HL-60 (cell line): ENCODE data around the gene ERCC6L2.

Experiments used
- DNase-seq, 2 experiments: peaks; one replicate each; pipeline ENCODE4 v3.0.0-alpha.2; 2010 to 2020; ENCODE audit warnings: low read depth in 1 of 2, low spot score in 1 of 2
- H3K27ac ChIP-seq: fragments of 250-450 bp; sonication (Bioruptor Pico); replicated peaks from 2 replicates; pipeline ENCODE4 v1.5.1; 2020; ENCODE audit warnings: mild to moderate bottlenecking, moderate library complexity
- H3K27me3 ChIP-seq: fragments of 250-450 bp; sonication (Bioruptor Pico); 2 replicates; pipeline ENCODE4 v1.5.1; 2021; ENCODE audit warnings: mild to moderate bottlenecking, moderate library complexity; ENCODE audit not compliant: insufficient read depth, poor library complexity, severe bottlenecking
- H3K4me3 ChIP-seq: replicated peaks from 2 replicates; pipeline ENCODE4 v1.5.1; 2011; ENCODE audit warnings: mild to moderate bottlenecking, control low read depth, low read length; ENCODE audit not compliant: insufficient read depth
- GABPA ChIP-seq: IDR thresholded peaks from 2 replicates; pipeline ENCODE4 v1.6.1; 2012; ENCODE audit warnings: low read depth
- POLR2AphosphoS5 ChIP-seq: IDR thresholded peaks from 2 replicates; pipeline ENCODE4 v1.6.1; 2012; ENCODE audit warnings: low read depth
- SPI1 ChIP-seq: IDR thresholded peaks from 2 replicates; pipeline ENCODE4 v1.6.1; 2012; ENCODE audit warnings: low read depth, mild to moderate bottlenecking, borderline replicate concordance
- TF ChIP-seq, protein P1 (sequence below): IDR thresholded peaks from 2 replicates; pipeline ENCODE4 v1.6.1; 2012; ENCODE audit warnings: low read depth; ENCODE audit not compliant: insufficient replicate concordance
- TF ChIP-seq, protein P2 (sequence below): IDR thresholded peaks from one replicate; pipeline ENCODE4 v1.5.1; 2011; ENCODE audit warnings: low read length, control low read depth, inconsistent platforms; ENCODE audit not compliant: insufficient read depth

ERCC6L2 gene

DNA sequence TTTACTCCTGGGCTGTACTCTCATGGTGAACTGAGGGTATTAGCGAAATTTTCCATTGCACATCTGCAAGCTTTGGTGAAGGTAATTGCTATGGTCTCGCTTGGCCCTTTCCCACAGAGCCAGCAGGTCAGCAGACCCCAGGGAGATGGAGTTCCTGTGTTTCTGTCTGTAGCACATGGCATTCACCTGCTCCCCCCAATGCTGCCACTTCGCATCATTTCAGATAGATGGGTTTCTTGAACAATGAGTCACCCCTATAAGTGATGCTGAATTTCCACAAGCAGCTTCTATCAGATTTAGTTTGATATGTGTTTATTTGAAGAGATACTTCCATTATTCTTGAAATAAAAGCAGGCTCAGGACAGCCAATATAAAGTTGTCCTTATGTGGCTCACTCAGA, 117.8 kb downstream of the ERCC6L2 start:
- TF ChIP-seq POLR2AphosphoS5 (no peak), GABPA (no peak), SPI1 (no peak)
- TF ChIP-seq, protein P1, sequence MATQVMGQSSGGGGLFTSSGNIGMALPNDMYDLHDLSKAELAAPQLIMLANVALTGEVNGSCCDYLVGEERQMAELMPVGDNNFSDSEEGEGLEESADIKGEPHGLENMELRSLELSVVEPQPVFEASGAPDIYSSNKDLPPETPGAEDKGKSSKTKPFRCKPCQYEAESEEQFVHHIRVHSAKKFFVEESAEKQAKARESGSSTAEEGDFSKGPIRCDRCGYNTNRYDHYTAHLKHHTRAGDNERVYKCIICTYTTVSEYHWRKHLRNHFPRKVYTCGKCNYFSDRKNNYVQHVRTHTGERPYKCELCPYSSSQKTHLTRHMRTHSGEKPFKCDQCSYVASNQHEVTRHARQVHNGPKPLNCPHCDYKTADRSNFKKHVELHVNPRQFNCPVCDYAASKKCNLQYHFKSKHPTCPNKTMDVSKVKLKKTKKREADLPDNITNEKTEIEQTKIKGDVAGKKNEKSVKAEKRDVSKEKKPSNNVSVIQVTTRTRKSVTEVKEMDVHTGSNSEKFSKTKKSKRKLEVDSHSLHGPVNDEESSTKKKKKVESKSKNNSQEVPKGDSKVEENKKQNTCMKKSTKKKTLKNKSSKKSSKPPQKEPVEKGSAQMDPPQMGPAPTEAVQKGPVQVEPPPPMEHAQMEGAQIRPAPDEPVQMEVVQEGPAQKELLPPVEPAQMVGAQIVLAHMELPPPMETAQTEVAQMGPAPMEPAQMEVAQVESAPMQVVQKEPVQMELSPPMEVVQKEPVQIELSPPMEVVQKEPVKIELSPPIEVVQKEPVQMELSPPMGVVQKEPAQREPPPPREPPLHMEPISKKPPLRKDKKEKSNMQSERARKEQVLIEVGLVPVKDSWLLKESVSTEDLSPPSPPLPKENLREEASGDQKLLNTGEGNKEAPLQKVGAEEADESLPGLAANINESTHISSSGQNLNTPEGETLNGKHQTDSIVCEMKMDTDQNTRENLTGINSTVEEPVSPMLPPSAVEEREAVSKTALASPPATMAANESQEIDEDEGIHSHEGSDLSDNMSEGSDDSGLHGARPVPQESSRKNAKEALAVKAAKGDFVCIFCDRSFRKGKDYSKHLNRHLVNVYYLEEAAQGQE, result no peak
- TF ChIP-seq, protein P2, sequence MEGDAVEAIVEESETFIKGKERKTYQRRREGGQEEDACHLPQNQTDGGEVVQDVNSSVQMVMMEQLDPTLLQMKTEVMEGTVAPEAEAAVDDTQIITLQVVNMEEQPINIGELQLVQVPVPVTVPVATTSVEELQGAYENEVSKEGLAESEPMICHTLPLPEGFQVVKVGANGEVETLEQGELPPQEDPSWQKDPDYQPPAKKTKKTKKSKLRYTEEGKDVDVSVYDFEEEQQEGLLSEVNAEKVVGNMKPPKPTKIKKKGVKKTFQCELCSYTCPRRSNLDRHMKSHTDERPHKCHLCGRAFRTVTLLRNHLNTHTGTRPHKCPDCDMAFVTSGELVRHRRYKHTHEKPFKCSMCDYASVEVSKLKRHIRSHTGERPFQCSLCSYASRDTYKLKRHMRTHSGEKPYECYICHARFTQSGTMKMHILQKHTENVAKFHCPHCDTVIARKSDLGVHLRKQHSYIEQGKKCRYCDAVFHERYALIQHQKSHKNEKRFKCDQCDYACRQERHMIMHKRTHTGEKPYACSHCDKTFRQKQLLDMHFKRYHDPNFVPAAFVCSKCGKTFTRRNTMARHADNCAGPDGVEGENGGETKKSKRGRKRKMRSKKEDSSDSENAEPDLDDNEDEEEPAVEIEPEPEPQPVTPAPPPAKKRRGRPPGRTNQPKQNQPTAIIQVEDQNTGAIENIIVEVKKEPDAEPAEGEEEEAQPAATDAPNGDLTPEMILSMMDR, result no peak
- no peak overlapping the region for H3K27ac ChIP-seq
- no peaks in the 10 kb centered on the region for H3K27me3 ChIP-seq
- H3K4me3 ChIP-seq, result no peak overlapping the region
- DNase-seq, result no peak

DNA sequence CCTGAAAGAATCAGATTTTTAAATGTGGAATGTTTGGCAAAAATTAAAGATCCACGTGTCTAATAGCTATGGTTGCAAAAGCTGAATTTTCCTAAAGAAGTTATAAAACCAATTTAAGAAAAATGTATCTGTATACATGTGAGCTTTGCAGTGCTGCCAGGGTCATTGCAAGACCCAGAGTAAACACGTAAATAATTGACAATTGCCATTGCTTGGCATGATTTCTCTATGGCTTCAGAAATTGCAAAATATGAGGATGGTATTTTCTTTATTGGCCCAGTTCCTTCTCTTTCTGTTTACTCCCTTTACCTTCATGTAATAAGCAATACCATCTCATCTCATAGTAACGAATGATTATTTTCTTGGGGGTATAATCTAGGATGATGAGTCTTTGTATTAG, 123.9 kb downstream of the ERCC6L2 start:
- no peak for DNase-seq
- TF ChIP-seq, protein P1, result no peak
- TF ChIP-seq POLR2AphosphoS5, result no peak
- no peak for TF ChIP-seq GABPA
- TF ChIP-seq, protein P2, result no peak
- TF ChIP-seq SPI1, result no peak
- H3K4me3 ChIP-seq, result no peak overlapping the region

DNA sequence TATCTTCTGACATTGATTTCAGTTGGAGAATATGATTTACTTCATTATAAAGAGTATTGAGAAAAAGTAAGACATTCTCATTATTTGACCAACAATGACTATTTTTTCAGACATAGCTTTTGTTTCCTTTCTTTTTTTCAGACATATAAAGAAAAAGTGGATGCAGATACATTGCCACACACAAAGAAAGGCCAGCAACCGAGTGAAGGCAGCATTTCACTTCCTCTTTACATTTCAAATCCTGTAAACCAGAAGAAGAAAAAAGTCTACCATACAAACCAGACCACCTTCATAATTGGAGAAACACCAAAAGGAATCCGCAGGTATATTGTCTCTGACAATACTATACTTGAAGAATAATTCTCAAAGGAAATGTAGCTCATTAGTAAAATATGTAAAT, 128.9 kb downstream of the ERCC6L2 start:
- DNase-seq, result peak in 1 of 2 experiments; percentile 52

More for the DNA sequence above, 123.9 kb downstream of the ERCC6L2 start:
- Histone ChIP-seq H3K27ac (no peak overlapping the region), H3K27me3 (no peaks in the 10 kb centered on the region)

More for the DNA sequence above, 128.9 kb downstream of the ERCC6L2 start:
- TF ChIP-seq, protein P1, result no peak
- peak; percentile 94 for TF ChIP-seq SPI1
- Histone ChIP-seq H3K27ac (no peak overlapping the region), H3K27me3 (no peaks in the 10 kb centered on the region), H3K4me3 (no peak overlapping the region)
